ENCODE measurements around the gene USP38.

USP38 gene

DNA sequence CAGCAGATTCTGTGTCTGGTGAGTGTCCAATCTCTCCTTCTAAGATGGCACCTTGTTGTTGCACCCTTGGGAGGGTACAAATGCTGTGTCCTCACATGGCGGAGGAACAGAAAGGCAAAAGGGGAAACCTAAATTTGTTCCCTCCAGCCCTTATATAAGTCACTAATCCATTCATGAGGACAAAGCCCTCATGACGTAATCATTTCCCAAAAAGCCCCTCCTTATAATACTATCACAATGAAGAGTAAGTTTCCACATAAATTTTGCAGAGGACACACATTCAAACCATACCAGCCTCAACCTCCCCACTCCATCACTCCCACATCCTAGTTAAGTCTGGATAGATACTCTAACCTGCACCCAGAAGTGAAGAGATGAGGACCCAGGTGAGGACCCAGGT is 63.1 kb downstream of the USP38 start:
- Histone ChIP-seq H3K9me3 (replicated peaks; ENCODE audit: low read length) (no peaks in the 10 kb centered on the region), H3K9ac (ENCODE audit: low read depth, low read length) (no peak overlapping the region), H3K36me3 (ENCODE audit: insufficient read depth, low read length) (no peaks in the 10 kb centered on the region), H3K4me2 (ENCODE audit: low read length) (no peak overlapping the region), H3K4me3 (ENCODE audit: low read length) (no peak overlapping the region), H3K27me3 (ENCODE audit: control insufficient read depth, insufficient read depth, low read length) (no peaks in the 10 kb centered on the region), H3K4me1 (ENCODE audit: control insufficient read depth, insufficient read depth, low read length) (peaks cover 12% of the 10 kb centered on the region)

- Histone ChIP-seq H3K27me3 (ENCODE audit: control insufficient read depth, insufficient read depth, low read length) (no peaks in the 10 kb centered on the region), H3K4me2 (ENCODE audit: low read length) (no peak overlapping the region), H3K4me1 (ENCODE audit: control insufficient read depth, insufficient read depth, low read length) (peaks cover 17% of the 10 kb centered on the region), H3K4me3 (ENCODE audit: low read length) (no peak overlapping the region), H3K36me3 (ENCODE audit: insufficient read depth, low read length) (no peaks in the 10 kb centered on the region), H3K9me3 (replicated peaks; ENCODE audit: low read length) (no peaks in the 10 kb centered on the region), H3K9ac (ENCODE audit: low read depth, low read length) (no peak overlapping the region)
Measured at GRCh38 chr4:143248827-143249226, 64.1 kb downstream of the USP38 start.

- no peaks in the 10 kb centered on the region for H3K27me3 ChIP-seq (ENCODE audit: control insufficient read depth, insufficient read depth, low read length)
- no peaks in the 10 kb centered on the region for H3K36me3 ChIP-seq (ENCODE audit: insufficient read depth, low read length)
- no peak overlapping the region for H3K9ac ChIP-seq (ENCODE audit: low read depth, low read length)
- peaks cover 17% of the 10 kb centered on the region for H3K4me1 ChIP-seq (ENCODE audit: control insufficient read depth, insufficient read depth, low read length)
- H3K4me3 ChIP-seq (ENCODE audit: low read length), result no peak overlapping the region
- H3K4me2 ChIP-seq (ENCODE audit: low read length), result no peak overlapping the region
- no peaks in the 10 kb centered on the region for H3K9me3 ChIP-seq (replicated peaks; ENCODE audit: low read length)
Measured at GRCh38 chr4:143250617-143251016, 65.9 kb downstream of the USP38 start.

DNA sequence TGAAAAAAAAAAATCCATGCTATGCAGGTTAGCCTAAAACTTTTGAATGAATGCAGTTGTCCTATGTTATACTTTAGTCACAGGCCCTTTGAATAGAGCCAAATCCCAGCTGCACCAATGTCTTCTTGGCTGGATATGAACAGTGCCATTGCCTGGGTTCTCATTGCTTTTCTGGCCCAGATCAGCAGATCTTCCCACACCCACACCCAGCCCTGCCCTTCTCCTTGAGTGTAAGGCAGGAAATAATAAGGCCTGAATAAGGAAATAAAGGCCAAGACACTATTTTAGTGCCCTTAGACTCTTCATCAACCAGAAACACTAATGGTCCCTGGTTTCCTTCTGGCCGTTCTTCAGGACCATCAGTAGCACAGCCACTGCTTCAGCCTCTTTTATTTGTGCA is 66.6 kb downstream of the USP38 start:
- no peaks in the 10 kb centered on the region for H3K36me3 ChIP-seq (ENCODE audit: insufficient read depth, low read length)
- H3K27me3 ChIP-seq (ENCODE audit: control insufficient read depth, insufficient read depth, low read length), result no peaks in the 10 kb centered on the region
- H3K9ac ChIP-seq (ENCODE audit: low read depth, low read length), result no peak overlapping the region
- peaks cover 17% of the 10 kb centered on the region for H3K4me1 ChIP-seq (ENCODE audit: control insufficient read depth, insufficient read depth, low read length)
- H3K4me3 ChIP-seq (ENCODE audit: low read length), result no peak overlapping the region
- no peaks in the 10 kb centered on the region for H3K9me3 ChIP-seq (replicated peaks; ENCODE audit: low read length)
- H3K4me2 ChIP-seq (ENCODE audit: low read length), result no peak overlapping the region

DNA sequence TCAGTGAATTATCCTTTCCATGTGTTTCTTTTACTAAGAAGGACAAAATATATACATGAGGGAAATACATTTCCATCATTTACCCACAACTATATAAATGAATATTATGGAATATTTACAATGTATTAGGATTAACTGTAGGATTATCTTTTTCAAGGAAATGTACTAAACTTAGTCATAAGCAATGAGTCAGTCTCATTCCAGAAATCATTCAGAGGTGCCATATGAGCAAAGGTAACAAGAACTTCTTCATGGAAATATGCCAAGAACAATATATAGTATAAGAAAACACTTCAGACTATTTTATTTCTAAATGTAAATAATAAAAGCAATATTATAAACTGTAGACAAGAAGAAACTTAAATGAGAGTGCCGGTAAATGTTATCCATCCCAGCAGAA is 67.1 kb downstream of the USP38 start:
- Histone ChIP-seq H3K9me3 (replicated peaks; ENCODE audit: low read length) (no peaks in the 10 kb centered on the region), H3K27me3 (ENCODE audit: control insufficient read depth, insufficient read depth, low read length) (no peaks in the 10 kb centered on the region), H3K4me2 (ENCODE audit: low read length) (no peak overlapping the region), H3K36me3 (ENCODE audit: insufficient read depth, low read length) (no peaks in the 10 kb centered on the region), H3K9ac (ENCODE audit: low read depth, low read length) (no peak overlapping the region), H3K4me3 (ENCODE audit: low read length) (no peak overlapping the region), H3K4me1 (ENCODE audit: control insufficient read depth, insufficient read depth, low read length) (peaks cover 17% of the 10 kb centered on the region)

DNA sequence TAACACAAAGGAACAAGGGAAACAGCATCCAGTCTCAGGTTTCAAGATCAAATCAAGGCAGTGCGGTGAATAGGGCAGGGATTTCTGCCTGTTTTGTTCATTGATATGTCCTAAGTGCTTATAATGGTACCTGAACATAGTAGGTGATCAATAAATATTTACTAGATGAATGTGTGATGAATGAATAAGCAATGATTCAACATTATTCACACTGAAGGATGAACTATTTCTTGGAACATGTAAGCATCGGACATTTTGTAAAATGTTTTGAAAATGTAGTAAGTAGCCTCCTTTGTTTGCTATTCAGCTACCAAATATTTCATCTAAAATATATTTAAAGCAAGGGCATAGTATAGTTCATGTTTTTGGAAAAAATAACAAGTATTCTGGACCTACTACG is 67.8 kb downstream of the USP38 start:
- Histone ChIP-seq H3K9me3 (replicated peaks; ENCODE audit: low read length) (no peaks in the 10 kb centered on the region), H3K4me3 (ENCODE audit: low read length) (no peak overlapping the region)

DNA sequence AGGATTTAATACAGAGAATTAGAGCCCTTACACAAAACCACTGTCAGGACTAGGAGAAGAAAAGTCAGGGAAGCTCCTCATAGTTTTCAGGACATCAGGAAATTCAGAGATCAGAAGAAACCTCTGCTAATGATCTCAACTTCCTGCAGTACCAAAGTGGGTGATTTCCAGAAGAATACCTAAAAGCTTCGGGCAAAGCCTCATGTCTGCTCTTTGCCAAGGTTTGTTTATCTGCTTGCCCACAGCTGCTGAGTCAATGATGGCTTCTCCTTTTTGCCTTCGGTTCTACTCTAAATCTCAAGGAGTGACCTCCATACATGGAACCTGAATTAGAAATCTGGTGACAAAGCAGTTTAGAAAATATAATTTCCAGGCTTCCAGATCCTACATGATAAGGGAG is 68.4 kb downstream of the USP38 start:
- Histone ChIP-seq H3K4me1 (ENCODE audit: control insufficient read depth, insufficient read depth, low read length) (peaks cover 17% of the 10 kb centered on the region), H3K27me3 (ENCODE audit: control insufficient read depth, insufficient read depth, low read length) (no peaks in the 10 kb centered on the region), H3K4me3 (ENCODE audit: low read length) (no peak overlapping the region), H3K9me3 (replicated peaks; ENCODE audit: low read length) (no peaks in the 10 kb centered on the region), H3K36me3 (ENCODE audit: insufficient read depth, low read length) (no peaks in the 10 kb centered on the region), H3K9ac (ENCODE audit: low read depth, low read length) (no peak overlapping the region), H3K4me2 (ENCODE audit: low read length) (no peak overlapping the region)

More for the DNA sequence above, 67.8 kb downstream of the USP38 start:
- Histone ChIP-seq H3K9ac (ENCODE audit: low read depth, low read length) (no peak overlapping the region), H3K36me3 (ENCODE audit: insufficient read depth, low read length) (no peaks in the 10 kb centered on the region), H3K4me2 (ENCODE audit: low read length) (no peak overlapping the region), H3K4me1 (ENCODE audit: control insufficient read depth, insufficient read depth, low read length) (peaks cover 17% of the 10 kb centered on the region), H3K27me3 (ENCODE audit: control insufficient read depth, insufficient read depth, low read length) (no peaks in the 10 kb centered on the region)

- Histone ChIP-seq H3K4me3 (ENCODE audit: low read length) (no peak overlapping the region), H3K4me2 (ENCODE audit: low read length) (no peak overlapping the region), H3K27me3 (ENCODE audit: control insufficient read depth, insufficient read depth, low read length) (no peaks in the 10 kb centered on the region), H3K9ac (ENCODE audit: low read depth, low read length) (no peak overlapping the region), H3K9me3 (replicated peaks; ENCODE audit: low read length) (no peaks in the 10 kb centered on the region), H3K4me1 (ENCODE audit: control insufficient read depth, insufficient read depth, low read length) (peaks cover 17% of the 10 kb centered on the region), H3K36me3 (ENCODE audit: insufficient read depth, low read length) (no peaks in the 10 kb centered on the region)
Measured at GRCh38 chr4:143254491-143255226, 69.9 kb downstream of the USP38 start.

DNA sequence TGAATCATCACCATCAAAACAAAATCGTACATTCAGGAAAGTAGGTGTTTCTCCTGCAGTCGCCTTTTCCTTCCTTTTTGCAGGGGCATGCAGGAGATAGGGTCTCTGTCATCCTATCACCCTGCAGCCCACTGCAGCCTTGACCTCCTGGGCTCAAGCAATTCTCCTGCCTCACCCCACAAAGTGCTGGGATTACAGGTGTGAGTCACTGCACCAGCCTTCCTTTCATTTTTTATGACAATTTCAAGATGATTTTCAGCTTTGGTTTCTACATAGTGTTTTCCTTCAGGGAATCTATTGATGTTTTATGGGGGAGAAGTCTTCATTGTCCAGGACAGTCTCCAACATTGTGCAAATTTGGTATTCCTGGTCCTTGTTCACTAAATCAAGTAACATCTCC is 71.7 kb downstream of the USP38 start:
- peaks cover 14% of the 10 kb centered on the region for H3K4me1 ChIP-seq (ENCODE audit: control insufficient read depth, insufficient read depth, low read length)
- H3K9me3 ChIP-seq (replicated peaks; ENCODE audit: low read length), result no peaks in the 10 kb centered on the region
- no peaks in the 10 kb centered on the region for H3K36me3 ChIP-seq (ENCODE audit: insufficient read depth, low read length)
- no peak overlapping the region for H3K4me3 ChIP-seq (ENCODE audit: low read length)
- H3K27me3 ChIP-seq (ENCODE audit: control insufficient read depth, insufficient read depth, low read length), result no peaks in the 10 kb centered on the region
- H3K9ac ChIP-seq (ENCODE audit: low read depth, low read length), result no peak overlapping the region
- no peak overlapping the region for H3K4me2 ChIP-seq (ENCODE audit: low read length)

DNA sequence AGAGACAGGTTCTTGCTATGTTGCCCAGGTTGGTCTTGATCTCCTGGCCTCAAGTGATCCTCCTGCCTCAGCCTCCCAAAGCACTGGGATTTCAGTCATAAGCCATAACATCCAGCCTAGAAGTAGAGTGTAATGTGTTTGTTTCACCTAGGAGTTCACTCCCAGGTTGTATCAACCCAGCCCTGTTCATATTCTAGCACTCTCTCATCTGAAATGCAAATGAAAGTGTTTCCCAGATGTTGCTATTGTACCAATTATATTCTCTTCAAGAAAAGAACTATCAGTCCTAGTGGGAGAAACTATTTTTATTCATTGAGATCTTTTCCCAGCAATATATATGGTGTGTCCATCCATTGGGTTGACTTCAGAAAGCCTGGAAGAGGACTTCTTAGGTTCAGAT is 72.6 kb downstream of the USP38 start:
- Histone ChIP-seq H3K4me1 (ENCODE audit: control insufficient read depth, insufficient read depth, low read length) (peaks cover 5% of the 10 kb centered on the region), H3K4me2 (ENCODE audit: low read length) (no peak overlapping the region), H3K36me3 (ENCODE audit: insufficient read depth, low read length) (no peaks in the 10 kb centered on the region), H3K9me3 (replicated peaks; ENCODE audit: low read length) (no peaks in the 10 kb centered on the region), H3K4me3 (ENCODE audit: low read length) (no peak overlapping the region), H3K27me3 (ENCODE audit: control insufficient read depth, insufficient read depth, low read length) (no peaks in the 10 kb centered on the region), H3K9ac (ENCODE audit: low read depth, low read length) (no peak overlapping the region)

DNA sequence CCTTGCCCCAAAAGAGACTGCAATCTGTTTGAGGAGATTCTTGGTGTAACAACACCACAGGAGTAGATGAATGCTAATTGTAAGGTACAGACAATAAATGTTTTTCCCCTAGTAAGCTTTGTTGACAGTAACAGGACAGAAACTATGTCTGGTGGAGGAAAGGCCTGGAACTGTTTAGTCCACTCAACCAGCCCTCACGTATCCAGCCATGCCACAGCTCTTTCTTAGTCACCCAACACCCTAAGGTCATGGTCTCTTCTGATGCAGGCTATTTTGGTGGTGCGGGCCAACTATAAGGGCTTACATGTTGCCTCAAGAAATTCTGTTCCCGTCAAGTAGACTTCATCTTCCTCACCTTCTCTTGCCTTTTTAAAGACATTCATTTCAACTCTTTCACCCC is 76.0 kb downstream of the USP38 start:
- Histone ChIP-seq H3K9me3 (replicated peaks; ENCODE audit: low read length) (no peaks in the 10 kb centered on the region), H3K36me3 (ENCODE audit: insufficient read depth, low read length) (no peaks in the 10 kb centered on the region), H3K4me1 (ENCODE audit: control insufficient read depth, insufficient read depth, low read length) (no peaks in the 10 kb centered on the region)

DNA sequence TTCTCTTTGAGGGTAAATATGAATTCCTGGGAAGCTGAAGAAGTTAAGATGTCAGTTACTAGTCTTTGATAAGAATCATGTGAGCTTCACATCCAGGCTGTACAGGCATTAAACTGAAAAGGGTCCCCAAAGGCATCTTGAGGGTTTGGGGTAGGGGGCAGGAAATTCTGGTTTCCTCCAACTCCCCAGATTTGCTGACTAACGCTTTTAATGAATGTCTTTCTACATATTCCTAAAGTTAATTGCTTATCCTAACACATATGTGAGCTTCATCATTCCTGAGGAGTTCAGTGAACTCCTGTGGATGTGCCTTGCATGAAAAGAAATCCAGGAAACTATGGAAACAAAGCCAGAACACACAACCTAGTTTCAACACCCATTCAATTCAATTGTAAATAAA is 78.1 kb downstream of the USP38 start:
- Histone ChIP-seq H3K9me3 (replicated peaks; ENCODE audit: low read length) (no peaks in the 10 kb centered on the region), H3K4me3 (ENCODE audit: low read length) (no peak overlapping the region), H3K9ac (ENCODE audit: low read depth, low read length) (no peak overlapping the region), H3K4me1 (ENCODE audit: control insufficient read depth, insufficient read depth, low read length) (no peaks in the 10 kb centered on the region), H3K4me2 (ENCODE audit: low read length) (no peak overlapping the region), H3K27me3 (ENCODE audit: control insufficient read depth, insufficient read depth, low read length) (no peaks in the 10 kb centered on the region), H3K36me3 (ENCODE audit: insufficient read depth, low read length) (no peaks in the 10 kb centered on the region)

More for the DNA sequence above, 76.0 kb downstream of the USP38 start:
- Histone ChIP-seq H3K9ac (ENCODE audit: low read depth, low read length) (no peak overlapping the region), H3K4me3 (ENCODE audit: low read length) (no peak overlapping the region), H3K4me2 (ENCODE audit: low read length) (no peak overlapping the region), H3K27me3 (ENCODE audit: control insufficient read depth, insufficient read depth, low read length) (no peaks in the 10 kb centered on the region)
